ENCODE results near the gene CIBAR2.

CIBAR2 gene

GRCh38 chr16:85100265-85100664 lies 12.0 kb downstream of the CIBAR2 start:
- DNase-seq = no peak

GRCh38 chr16:85098565-85098964 lies 13.7 kb downstream of the CIBAR2 start:
- no peak for DNase-seq

GRCh38 chr16:85096921-85097320 lies 15.4 kb downstream of the CIBAR2 start:
- DNase-seq = no peak

- no peak for DNase-seq
Measured at GRCh38 chr16:85094812-85095211, 17.5 kb downstream of the CIBAR2 start.

GRCh38 chr16:85094176-85094805 lies 18.0 kb downstream of the CIBAR2 start:
- DNase-seq = no peak

DNA sequence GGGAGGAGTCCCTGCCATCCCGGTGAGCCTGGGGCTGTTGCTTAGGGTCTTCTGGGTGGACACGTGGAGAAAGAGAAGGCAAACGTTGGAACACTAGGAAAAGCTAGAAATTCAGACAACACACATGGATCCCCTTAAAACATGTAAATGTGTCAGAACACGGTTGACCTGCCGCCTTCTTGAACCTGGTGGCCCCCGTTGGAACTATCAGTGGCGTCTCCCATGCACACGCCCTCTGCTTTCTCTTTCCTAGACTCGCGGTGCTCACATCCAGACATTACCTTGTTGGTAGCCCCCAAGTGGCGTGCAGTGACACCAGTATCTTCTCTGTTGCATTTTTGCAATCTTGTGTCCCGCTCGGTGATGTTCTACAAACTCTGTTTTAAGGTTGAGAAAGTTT lies 18.6 kb downstream of the CIBAR2 start:
- no peak for DNase-seq

- no peak for DNase-seq
Measured at GRCh38 chr16:85092851-85093250, 19.4 kb downstream of the CIBAR2 start.

GRCh38 chr16:85092309-85092708 lies 20.0 kb downstream of the CIBAR2 start:
- DNase-seq = no peak

- DNase-seq = no peak
Measured at GRCh38 chr16:85091522-85091910, 20.8 kb downstream of the CIBAR2 start.

- DNase-seq = no peak
Measured at GRCh38 chr16:85090873-85091521, 21.3 kb downstream of the CIBAR2 start.

GRCh38 chr16:85090181-85090580 lies 22.1 kb downstream of the CIBAR2 start:
- no peak for DNase-seq

DNA sequence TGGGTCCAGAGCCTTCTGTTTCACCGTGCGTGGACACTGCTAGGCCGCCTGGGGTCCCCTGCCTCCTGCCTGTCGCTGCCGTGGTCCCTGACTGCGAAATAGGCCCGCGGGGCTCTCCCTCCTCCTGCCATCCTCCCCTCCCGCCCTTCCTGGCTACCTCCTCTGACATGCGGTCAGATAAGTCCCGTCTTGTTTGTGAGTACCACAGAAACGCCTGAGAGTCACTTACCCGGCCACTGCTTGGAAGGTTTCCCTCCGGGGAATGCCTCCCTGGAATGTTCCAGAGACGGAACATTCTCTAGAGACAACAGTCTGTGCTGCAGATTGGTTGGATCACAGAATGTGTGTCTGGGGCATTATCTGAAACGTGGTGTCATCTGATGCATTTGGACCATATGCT lies 22.7 kb downstream of the CIBAR2 start:
- no peak for DNase-seq

DNA sequence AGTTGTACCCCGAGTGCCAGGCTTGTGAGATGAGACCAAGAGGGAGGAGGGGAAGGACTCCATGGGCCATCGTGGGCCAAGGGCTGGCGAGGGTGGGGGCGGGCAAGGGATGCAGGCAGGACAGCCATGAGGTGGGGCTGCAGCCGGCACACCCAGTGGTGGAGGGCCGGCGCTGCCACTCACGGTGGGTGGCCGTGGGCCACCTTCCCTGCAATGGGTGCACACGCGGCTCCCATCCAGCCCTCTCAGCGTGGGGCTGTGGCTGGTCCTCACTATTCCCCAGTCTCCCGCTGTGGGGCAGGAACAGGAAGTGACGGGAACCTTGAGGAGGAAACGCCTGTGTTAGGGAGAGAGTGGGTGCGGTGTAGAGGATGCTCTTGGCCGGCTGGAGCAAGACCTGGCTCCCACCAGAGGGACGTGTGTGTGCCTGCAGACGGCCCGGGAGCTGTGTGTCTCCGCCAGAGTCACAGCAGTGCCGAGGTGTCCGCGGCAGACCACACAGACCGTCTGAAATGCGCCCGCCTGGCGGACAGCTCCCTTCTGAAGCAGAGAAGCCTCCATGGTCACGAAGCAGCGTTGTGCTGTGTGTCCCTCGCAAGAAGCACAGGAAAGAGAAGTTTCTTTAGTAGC lies 23.6 kb downstream of the CIBAR2 start:
- DNase-seq = no peak

DNA sequence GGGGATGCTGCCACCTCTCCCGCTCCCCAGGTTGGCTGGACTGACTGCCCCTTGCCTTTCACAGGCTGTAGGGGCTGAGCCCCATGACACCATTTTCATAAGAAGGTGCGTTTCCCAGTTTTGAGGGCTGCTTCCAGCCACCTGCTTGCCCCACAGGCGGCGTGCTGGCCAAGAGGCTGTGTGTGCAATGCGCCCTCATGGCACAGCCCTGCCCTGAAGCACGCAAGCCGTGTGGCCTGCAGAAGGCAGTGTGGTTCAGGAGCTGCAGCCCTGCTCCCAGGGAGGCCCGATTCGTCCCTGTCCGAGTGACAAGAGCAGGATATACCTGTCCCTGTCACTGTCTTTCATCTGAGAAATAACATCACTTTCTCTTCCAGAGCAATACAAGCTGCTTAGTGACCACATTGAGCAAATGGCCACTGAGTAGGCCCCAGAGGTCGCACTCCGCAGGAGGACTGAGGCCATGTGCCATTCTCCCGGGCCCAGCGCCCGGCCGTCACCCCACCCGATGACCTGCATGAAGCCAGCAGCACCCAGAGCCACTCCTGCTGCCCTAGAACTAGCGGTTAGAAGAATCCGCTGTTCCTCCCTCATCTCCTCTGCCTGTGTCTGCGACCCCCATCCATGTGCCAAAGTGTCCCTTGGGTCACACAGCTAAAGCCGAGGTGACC lies 24.2 kb downstream of the CIBAR2 start:
- DNase-seq = no peak

- DNase-seq = peak; percentile 34 to 65
Measured at GRCh38 chr16:85086347-85087291, 25.7 kb downstream of the CIBAR2 start.

- DNase-seq = no peak
Measured at GRCh38 chr16:85085721-85086120, 26.6 kb downstream of the CIBAR2 start.

GRCh38 chr16:85084841-85085510 lies 27.3 kb downstream of the CIBAR2 start:
- no peak for DNase-seq

DNA sequence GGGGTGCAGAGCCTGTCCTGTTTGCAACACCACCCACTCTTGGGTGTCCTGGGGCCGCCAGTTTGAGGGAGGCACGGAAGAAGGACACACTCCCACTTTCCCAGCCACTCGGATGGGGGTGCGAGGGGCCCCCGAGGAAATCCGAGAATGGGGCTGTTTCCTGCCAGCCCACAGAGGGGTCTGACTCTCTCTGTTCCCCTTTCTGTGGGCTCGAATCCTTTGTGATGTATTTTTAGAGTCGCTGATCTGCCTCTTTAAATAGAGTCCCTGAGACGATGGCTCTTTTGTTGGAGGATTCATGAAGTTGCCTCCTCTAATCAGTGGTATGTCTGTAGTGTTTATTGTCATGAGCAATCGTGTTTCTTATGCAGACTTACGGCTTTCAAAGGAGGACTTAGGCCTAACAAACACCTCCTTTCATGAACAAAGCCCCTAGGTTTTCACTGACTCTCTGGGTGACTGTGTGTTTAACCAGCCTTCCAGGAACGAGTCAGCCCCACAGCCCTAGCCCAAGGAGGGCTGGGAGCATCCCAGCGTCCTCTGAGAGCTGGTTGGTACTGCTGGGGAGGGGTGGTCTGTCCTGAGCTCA lies 29.1 kb downstream of the CIBAR2 start:
- peak in 1 of 2 donors; percentile 45 for DNase-seq

GRCh38 chr16:85082173-85083050 lies 29.9 kb downstream of the CIBAR2 start:
- peak in 1 of 2 donors; percentile 34 for DNase-seq

DNA sequence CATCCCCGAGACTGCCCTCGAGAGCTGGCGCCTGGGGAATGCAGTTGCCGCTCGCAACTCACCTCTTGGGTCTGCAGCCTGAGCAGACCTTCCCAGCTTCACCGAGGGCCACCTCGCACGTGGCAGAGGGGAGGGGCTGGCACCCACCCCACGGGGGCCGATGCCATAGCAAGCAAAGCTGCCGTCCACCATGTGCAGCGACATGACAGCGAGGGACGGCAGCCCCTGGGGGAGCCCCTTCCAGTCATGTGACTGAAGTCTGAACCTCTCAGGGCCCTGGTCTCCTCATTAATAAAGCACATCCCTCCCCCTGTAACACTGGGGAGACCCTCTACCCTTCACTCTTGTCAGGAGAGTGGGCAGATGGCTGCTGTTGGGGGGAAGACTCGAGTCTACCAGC lies 30.5 kb downstream of the CIBAR2 start:
- no peak for DNase-seq

DNA sequence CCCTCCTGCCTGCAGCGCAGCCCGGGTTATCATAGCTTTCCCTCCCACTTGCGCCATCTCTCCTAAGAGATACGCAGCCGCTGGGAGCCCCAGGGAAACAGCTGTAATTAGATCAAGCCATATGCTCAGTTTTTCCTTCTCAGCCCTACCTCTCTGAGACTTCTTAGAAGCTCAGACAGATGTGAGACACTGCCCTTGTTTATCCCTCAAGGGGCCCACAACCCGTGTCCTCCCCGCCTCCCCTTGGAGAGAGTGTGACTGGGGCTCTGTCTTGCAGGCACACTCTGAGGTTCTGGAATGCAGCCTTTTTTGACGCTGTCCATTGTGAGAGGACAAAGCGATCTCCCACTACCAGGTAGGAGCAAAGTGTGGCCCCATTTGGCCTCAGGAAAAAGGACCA lies 31.2 kb downstream of the CIBAR2 start:
- DNase-seq = no peak

Data from bone marrow (tissue), 2 donors.